Thymus (tissue), 11 donors: ENCODE results near the gene PEMT. TPM values are rescaled to one million over a fixed set of nuclear protein-coding genes. Genes with fewer than 3 reads are reported as not detected.

Source experiments
- DNase-seq, 9 donors: peaks; one replicate each; pipeline ENCODE4 v3.0.0-alpha.2; 2013; ENCODE audit warnings: low spot score in 9 of 9, low read depth in 6 of 9, missing footprints in 1 of 9
- H3K27ac ChIP-seq, 2 donors: one replicate each; pipeline ENCODE4 v1.5.1; 2013; ENCODE audit warnings: control low read depth in 1 of 2, low read depth in 1 of 2, low read length in 1 of 2, mild to moderate bottlenecking in 1 of 2, moderate library complexity in 1 of 2
- H3K27me3 ChIP-seq, 2 donors: one replicate each; pipeline ENCODE4 v1.5.1; 2013; ENCODE audit warnings: low read length in 1 of 2; ENCODE audit not compliant: control insufficient read depth in 2 of 2, insufficient read depth in 1 of 2
- H3K36me3 ChIP-seq, 2 donors: one replicate each; pipeline ENCODE4 v1.5.1; 2013; ENCODE audit warnings: low read length in 1 of 2, mild to moderate bottlenecking in 1 of 2, moderate library complexity in 1 of 2; ENCODE audit not compliant: control insufficient read depth in 2 of 2, insufficient read depth in 2 of 2
- H3K4me1 ChIP-seq, 2 donors: one replicate each; pipeline ENCODE4 v1.5.1; 2013; ENCODE audit warnings: low read length in 2 of 2; ENCODE audit not compliant: control insufficient read depth in 2 of 2, insufficient read depth in 2 of 2
- H3K4me3 ChIP-seq, 2 donors: one replicate each; pipeline ENCODE4 v1.5.1; 2013; ENCODE audit warnings: low read length in 2 of 2, control low read depth in 1 of 2, mild to moderate bottlenecking in 1 of 2
- H3K9me3 ChIP-seq, 2 donors: one replicate each; pipeline ENCODE4 v1.5.1; 2013; ENCODE audit warnings: low read length in 1 of 2, mild to moderate bottlenecking in 1 of 2; ENCODE audit not compliant: control insufficient read depth in 2 of 2, insufficient read depth in 1 of 2
- WGBS: extraction: QIAGEN DNeasy Blood & Tissue Kit; methylation state at CpG from one replicate; pipeline ENCODE4 v1.1.7; 2013; 5-methylcytosine and 5-hydroxymethylcytosine counted together
- polyA plus RNA-seq: library from polyadenylated mRNA; stranded (reverse); fragments of 200-250 nt; gene quantifications from one replicate; pipeline ENCODE4 v1.2.3, GENCODE V29; 2013
- total RNA-seq: library from RNA; stranded (reverse); fragments of 120-200 nt; gene quantifications from one replicate; pipeline ENCODE4 v1.2.4, GENCODE V29; 2013
- donor health status: healthy.

PEMT gene
- total and polyA plus RNA-seq, 2 donors, result 14.1 to 67.8 TPM

DNA sequence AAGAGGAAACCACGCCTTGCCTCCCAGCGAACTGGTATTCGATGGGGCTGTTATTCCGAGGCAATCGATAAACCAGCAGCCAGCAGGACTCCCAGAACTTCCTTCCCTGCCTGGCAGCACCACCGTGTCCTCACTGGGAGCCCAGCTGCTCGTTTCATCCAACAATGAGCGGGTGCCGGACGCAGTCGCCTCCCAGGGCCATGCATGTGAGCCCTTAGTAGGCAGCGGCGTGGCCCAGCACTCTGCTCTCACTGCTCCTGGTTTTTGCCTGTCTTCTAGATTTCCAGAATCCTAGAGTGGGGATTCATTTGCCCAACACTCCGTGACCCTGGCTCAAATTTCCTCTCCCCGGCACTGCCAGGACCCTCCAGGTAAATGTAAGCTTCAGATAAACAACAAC, 66.2 kb downstream of the PEMT start:
- 81% methylated on average over 15 of the region's 15 CpGs for WGBS
- Histone ChIP-seq H3K4me3 (no peak overlapping the region), H3K4me1 (peaks cover 0 to 24% of the 10 kb centered on the region in 2 donors), H3K9me3 (no peaks in the 10 kb centered on the region), H3K27me3 (no peaks in the 10 kb centered on the region), H3K27ac (no peak overlapping the region), H3K36me3 (no peaks in the 10 kb centered on the region)
- DNase-seq, result no peak

DNA sequence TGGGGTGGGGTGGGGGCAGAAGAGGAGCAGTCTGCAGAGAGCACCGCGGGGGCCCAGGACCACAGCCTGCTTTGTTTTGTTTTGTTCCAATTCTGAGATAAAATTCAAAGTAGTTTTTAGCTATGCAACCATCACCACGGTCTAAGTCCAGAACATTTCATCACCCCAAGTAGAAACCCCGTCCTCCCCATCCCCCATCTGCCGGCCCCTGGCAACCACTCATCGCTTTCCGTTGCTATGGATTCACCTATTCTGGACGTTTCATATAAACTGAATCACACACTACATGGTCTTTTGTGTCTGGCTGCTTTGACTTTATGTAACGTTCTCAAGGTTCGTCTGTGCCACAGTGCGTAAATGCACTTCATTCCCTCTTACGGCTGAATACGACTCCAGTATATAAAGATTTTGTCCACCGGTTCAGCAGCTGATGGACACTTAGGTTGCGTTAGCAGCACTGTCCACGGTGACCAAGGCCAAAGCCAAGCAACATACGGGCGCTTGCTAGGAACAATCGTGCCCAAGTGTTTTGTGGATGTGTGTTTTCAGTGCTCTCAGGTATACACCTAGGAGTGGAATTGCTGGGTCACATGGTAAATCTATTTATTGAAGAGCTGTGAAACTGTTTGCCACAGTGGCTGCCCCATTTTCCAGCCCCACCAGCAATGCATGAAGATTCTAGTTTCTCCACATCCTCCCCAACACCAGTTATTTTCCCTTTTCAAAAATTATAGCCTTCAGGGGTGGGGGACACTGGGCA, 67.6 kb downstream of the PEMT start:
- H3K4me1 ChIP-seq, result peaks cover 0 to 24% of the 10 kb centered on the region in 2 donors
- H3K27ac ChIP-seq, result no peak overlapping the region
- no peaks in the 10 kb centered on the region for H3K36me3 ChIP-seq
- no peak overlapping the region for H3K4me3 ChIP-seq
- 90% methylated on average over 19 of the region's 19 CpGs for WGBS
- no peak for DNase-seq
- H3K27me3 ChIP-seq, result no peaks in the 10 kb centered on the region
- H3K9me3 ChIP-seq, result no peaks in the 10 kb centered on the region

DNA sequence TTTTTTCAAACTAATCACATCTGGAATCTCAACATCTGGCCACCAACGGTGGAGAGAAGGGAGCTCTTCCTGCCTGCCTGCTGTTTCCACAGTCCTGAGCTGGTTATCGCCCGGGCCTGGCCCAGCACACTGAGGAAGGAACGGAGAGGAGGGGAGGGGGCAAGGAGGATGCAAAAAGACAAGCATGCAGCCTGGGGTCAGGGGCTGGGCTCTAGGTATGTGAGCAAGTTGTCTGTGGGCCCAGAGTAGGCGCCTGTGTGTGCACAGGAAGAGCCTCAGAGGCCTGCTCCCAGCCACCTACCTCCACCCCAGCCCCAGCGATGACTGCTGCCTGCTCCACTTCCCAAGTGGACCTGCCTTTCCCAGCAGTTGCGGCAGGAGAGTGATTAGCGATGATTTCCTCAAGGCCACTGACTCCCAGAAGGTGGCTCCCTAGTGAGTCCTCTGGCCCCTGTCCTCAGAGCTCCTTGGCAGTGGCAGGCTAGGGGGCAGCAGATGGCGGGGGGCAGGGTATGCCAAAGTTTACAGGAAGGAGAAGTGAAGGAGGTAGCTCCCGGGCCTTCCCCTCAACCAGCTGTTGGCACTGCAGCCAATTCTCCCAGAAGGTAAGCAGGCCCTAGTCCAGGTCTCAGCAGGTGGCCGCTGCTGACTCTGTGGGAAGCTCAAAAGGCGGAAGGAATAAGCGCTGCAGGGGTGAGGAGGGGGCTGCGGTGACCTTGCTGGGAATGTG, 68.3 kb downstream of the PEMT start:
- Histone ChIP-seq H3K27me3 (no peaks in the 10 kb centered on the region), H3K36me3 (no peaks in the 10 kb centered on the region), H3K4me3 (no peak overlapping the region), H3K4me1 (peaks cover 0 to 24% of the 10 kb centered on the region in 2 donors), H3K9me3 (no peaks in the 10 kb centered on the region), H3K27ac (peak overlapping the region in 1 of 2 donors; percentile 24)
- 55% methylated on average over 14 of the region's 14 CpGs for WGBS
- peak in 1 of 9 donors; percentile 12 for DNase-seq

DNA sequence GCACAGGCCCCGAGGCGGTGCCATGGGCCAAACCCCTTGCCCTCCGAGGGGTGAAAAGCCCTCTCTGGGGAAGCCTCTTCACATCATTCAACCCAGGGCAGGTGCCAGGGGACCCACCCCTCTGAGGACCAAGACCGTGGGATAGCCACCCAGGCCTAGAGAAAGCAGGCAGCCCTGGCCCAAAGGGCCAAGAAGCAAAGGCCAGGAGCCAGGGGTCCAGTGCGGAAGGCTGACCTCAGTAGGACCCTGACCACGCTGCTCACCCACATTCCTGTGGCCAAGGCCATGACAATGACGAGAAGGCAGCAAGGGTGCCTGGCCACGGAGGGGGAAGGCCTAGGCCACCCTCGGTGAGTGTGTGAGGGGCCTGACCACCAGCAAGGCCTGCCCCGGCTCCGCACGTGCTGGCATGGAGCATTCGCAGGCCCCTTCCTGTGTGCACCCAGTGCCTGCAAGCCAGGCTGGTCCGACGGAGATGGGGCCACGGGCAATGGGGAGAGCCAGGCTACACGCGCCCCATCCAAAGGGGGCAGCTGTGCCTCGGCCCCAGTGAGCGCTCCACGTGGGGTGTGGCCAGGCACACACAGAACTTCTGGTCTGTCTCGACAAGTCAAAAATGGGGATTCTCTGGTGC, 70.8 kb downstream of the PEMT start:
- Histone ChIP-seq H3K27me3 (no peaks in the 10 kb centered on the region), H3K9me3 (peaks cover 0 to 2% of the 10 kb centered on the region in 2 donors), H3K4me3 (no peak overlapping the region), H3K36me3 (no peaks in the 10 kb centered on the region), H3K4me1 (peaks cover 0 to 28% of the 10 kb centered on the region in 2 donors), H3K27ac (no peak overlapping the region)
- WGBS, result 95% methylated on average over 22 of the region's 22 CpGs
- no peak for DNase-seq

DNA sequence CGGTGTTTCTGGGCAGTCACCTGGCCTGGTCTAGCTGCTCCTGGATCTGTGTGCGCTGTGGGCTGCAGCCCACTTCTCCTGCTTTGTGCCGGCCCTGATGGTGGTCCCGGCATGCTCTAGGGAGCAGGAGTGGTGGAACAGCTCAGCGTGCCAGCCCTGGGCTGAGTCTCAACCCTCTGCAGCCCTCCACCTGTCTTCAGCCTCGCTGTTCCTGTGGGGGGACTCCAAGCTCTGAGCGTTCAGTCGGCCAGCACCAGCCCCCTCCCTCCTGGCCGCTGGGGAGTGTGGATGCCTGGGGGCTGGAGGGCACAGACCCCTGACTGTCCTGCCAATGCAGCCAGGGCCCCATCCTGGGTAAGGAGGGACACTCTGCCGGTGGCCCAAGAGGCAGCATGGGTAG, 71.6 kb downstream of the PEMT start:
- Histone ChIP-seq H3K36me3 (no peaks in the 10 kb centered on the region), H3K9me3 (peaks cover 0 to 2% of the 10 kb centered on the region in 2 donors), H3K4me3 (no peak overlapping the region), H3K4me1 (peaks cover 0 to 28% of the 10 kb centered on the region in 2 donors), H3K27me3 (no peaks in the 10 kb centered on the region), H3K27ac (no peak overlapping the region)
- no peak for DNase-seq
- WGBS, result 96% methylated on average over 10 of the region's 10 CpGs

DNA sequence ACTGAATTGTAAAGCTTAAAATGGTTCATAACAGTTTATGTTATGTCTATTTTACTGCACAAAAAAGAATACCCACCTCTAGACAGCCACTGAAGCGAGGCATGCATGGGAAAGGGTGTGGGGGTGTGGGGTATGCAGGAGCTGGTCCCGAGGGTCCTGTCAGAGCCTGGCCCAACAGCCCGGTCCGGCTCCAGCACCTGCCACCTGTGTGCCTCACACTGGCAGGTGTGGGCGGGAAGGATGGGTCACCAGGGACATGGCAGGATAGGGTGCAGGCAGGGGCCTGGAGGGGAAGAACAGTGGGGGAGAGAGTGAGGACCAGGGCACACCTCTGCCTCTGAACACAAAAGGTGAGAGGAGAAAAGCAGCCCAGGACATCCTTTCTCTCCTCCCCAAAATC, 72.6 kb downstream of the PEMT start:
- WGBS, result 88% methylated on average over 5 of the region's 5 CpGs
- Histone ChIP-seq H3K4me1 (peaks cover 0 to 28% of the 10 kb centered on the region in 2 donors), H3K4me3 (no peak overlapping the region), H3K27ac (no peak overlapping the region), H3K36me3 (no peaks in the 10 kb centered on the region), H3K27me3 (no peaks in the 10 kb centered on the region), H3K9me3 (peaks cover 0 to 2% of the 10 kb centered on the region in 2 donors)
- DNase-seq, result no peak

DNA sequence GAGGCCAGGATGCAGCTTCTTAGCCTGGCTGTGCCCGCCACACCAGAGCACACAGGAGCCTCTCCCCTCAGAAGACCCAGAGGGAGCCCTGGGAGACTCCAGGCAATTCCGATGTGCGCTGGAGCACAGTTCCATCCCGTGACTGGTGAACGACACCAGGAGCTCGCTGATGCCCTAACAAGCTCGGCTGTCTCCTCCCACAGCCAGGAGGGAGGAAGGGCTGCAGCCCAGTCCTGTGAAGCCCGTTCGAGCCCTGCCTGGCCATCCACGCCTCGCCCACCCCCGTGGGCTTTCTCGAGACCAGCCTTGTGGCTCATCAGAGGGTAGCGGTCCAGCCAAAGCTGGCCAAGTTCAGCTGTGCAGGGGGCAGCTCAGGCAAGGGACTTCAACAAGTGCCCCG, 73.5 kb downstream of the PEMT start:
- Histone ChIP-seq H3K27me3 (no peaks in the 10 kb centered on the region), H3K9me3 (peaks cover 0 to 2% of the 10 kb centered on the region in 2 donors), H3K4me1 (peaks cover 0 to 23% of the 10 kb centered on the region in 2 donors), H3K27ac (no peak overlapping the region), H3K4me3 (no peak overlapping the region), H3K36me3 (no peaks in the 10 kb centered on the region)
- 88% methylated on average over 15 of the region's 15 CpGs for WGBS
- no peak for DNase-seq

DNA sequence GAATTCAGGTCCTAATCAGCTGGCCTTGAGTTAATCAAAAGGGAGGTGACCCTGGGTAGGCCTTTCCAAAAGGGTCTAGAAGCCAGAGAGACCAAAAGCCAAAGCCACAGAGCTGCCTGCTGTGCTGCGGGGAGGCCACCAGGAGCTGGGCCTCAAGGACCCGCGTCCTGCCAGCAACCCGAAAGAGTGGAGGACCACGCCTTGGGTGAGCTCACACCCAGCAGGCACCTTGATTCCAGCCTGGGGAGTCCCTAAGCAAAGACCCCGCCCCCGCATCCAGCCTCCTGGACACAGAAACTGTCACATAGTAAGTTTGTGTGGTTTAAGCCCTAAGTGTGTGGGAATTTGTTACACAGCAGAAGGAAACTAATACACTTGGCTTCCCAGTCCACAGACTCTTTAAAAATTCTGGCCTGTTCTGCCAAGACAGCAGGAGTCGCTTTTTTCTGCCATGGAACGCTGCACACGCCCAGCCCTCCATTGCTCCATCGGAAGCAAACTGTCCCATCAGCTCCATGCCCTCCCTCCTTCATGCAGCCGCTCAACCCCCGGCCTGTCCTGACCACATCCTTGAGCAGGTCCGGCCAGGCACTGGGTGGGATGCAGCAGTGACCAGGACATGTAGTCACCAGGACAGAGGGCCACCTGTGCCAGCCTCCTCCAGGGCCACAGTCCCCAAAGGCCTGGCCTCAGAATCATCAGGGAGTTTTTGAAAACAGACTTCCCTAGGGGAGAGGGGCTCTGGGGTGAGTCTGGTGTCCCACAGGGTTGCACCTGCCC, 74.4 kb downstream of the PEMT start:
- Histone ChIP-seq H3K36me3 (no peaks in the 10 kb centered on the region), H3K9me3 (peaks cover 0 to 2% of the 10 kb centered on the region in 2 donors), H3K4me3 (no peak overlapping the region), H3K27me3 (no peaks in the 10 kb centered on the region), H3K27ac (peak overlapping the region; percentile 36 to 77), H3K4me1 (peaks cover 0 to 23% of the 10 kb centered on the region in 2 donors)
- 93% methylated on average over 14 of the region's 14 CpGs for WGBS
- no peak for DNase-seq
